C4-2B (cell line): ENCODE results near the gene PNCK.
"Not testable (repeated sequence)": the region's sequence is repeated elsewhere in the genome, so short reads cannot be mapped to it uniquely, and the experiment has no call there.

Experiments used
- H3K27ac ChIP-seq: fragments of 450-650 bp; 2 replicates; pipeline ENCODE4 v1.5.1; 2017
- ZFX ChIP-seq: fragments of 450-650 bp; IDR thresholded peaks from 2 replicates; pipeline ENCODE4 v1.6.1; 2017
- TF ChIP-seq, protein P1 (sequence below): fragments of 450-650 bp; conservative IDR thresholded peaks from 2 replicates; pipeline ENCODE4 v1.5.1; 2017; ENCODE audit warnings: mild to moderate bottlenecking

Gene PNCK

DNA sequence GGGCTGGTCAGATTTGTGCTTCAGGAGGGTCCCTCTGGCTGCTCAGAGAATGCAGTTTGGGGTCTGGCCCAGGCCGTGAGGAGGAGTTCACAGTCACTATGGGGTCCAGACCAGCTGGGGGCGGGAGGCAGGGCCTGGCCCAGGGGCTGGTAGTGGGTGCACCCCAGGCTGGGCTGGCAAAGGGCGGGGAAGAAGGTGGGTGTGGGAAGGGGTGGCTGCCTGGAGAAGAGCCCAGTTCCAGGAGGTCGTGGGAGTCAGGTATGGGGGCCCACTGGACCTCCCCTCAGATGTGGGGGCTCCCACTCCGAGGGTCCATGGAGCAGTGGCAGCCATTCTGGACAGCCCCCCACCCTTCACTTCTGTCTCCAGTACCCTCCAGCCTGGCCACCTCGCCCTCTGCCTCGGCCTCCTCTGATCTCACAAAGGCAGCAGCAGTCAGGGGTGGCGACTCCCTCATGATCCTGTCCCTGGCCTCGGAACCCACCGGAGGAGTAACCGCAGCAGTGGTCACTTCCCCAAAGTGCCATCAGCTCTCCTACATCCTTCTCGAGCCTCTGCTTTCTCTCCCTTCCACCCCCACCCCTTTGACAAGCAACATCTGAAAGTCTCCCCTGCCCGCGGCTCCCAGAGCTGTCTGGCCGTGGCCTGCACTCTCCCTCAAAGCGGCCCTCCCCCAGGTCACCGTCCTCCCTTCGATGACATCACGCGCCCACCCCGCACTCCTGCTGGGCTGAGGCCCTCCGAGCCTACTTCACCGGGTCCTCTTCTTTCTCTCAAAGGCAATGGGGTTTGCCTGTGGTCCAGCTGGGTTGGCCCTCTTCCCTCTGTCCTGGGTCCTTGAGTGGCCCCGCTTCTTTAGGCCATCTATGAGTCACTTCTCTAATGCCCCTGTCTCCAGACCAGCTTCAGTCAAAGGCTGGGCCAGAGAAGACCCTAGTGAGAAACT lies 12.4 kb upstream of the PNCK start:
- no peak overlapping the region for H3K27ac ChIP-seq
- TF ChIP-seq ZFX, result no peak
- TF ChIP-seq, protein P1, sequence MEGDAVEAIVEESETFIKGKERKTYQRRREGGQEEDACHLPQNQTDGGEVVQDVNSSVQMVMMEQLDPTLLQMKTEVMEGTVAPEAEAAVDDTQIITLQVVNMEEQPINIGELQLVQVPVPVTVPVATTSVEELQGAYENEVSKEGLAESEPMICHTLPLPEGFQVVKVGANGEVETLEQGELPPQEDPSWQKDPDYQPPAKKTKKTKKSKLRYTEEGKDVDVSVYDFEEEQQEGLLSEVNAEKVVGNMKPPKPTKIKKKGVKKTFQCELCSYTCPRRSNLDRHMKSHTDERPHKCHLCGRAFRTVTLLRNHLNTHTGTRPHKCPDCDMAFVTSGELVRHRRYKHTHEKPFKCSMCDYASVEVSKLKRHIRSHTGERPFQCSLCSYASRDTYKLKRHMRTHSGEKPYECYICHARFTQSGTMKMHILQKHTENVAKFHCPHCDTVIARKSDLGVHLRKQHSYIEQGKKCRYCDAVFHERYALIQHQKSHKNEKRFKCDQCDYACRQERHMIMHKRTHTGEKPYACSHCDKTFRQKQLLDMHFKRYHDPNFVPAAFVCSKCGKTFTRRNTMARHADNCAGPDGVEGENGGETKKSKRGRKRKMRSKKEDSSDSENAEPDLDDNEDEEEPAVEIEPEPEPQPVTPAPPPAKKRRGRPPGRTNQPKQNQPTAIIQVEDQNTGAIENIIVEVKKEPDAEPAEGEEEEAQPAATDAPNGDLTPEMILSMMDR, result no peak

DNA sequence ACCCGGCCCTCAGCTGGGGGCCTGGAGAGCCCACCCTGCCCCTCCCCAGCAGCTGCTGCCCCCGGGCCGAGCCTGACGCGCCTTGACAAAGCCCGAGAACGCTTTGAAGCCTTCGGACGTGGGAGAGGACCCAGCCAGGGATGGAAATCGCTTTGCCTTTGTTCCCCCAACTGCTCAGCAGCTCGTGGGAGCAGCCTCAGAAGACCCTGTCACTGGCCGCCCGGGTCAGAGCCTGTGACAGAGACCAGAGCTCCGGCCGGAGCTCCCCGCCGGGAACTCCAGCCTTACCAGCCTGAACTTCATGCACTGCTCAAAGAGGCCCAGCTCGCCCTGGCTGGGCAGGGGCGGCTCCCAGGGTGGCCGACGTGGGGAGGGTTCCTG lies 11.5 kb upstream of the PNCK start:
- no peak overlapping the region for H3K27ac ChIP-seq
- TF ChIP-seq, protein P1, result no peak
- no peak for TF ChIP-seq ZFX

DNA sequence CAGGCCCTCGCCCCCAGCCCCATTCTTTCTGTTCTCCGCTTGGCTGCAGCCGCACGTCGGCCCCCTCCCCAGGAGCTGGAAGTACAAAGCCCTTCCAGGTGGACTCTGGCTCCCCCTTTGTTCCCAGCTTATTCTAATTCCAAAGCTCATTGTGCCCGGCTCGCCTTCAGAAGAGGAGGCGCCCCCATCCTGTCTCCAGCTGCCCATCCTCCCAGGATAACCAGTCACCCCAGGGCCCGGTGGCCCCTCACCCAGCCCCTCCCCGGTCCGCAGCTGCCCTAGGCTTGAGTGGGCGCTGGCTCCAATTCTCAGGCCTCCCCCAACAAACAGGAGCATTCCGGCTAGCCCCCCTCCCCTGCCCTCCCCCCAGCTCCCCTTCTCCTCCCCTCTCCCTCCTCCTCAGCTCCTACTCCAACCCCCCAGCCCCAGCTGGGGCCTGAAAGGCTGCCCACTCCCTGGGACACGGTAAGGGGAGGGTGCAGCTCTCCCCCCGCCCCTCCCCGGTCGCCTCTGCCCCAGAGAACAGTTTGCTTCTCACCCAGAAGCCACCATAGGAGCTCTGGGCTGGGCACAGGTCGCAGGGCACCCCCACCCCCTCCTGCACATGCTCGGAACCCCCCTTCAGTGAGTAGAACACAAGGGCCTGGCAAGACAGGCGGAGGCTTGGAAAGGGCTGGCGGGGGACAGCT lies 11.0 kb upstream of the PNCK start:
- no peak overlapping the region for H3K27ac ChIP-seq
- TF ChIP-seq, protein P1, result no peak

DNA sequence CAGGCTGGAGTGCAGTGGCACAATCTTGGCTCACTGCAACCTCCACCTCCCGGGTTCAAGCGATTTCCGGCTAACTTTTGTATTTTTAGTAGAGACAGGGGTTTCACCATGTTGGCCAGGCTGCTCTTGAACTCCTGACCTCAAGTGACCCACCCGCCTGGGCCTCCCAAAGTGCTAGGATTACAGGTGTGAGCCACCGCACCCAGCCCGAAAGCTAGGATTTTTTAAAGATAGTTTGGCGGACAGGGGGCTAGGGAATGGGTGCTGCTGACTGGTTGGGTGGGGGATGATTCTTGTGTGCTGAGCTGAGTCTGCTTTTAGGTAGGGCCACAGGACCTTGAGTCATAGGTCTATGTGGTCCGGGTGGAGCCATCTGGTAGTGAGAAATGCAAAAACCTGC lies 9.9 kb upstream of the PNCK start:
- not testable (repeated sequence) for H3K27ac ChIP-seq

DNA sequence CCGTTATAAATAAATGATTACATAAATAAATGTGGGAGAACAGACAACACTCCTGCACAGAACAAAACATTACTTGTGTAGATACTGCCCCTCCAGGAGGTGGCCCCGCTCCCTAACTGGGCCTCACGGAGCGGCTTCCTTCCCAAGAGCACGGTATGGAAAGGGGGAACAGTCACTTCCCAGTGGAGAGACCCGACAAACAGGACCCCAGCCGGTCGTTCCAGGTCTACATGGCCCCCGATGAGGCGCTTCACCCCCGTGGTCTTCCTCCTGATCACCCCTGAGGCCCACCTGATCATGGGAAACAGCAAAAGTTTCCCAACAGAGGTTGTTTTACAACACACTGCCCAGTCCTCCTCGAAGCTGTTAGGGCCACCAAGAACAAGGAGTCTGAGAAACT lies 7.6 kb upstream of the PNCK start:
- H3K27ac ChIP-seq, result no peak overlapping the region

DNA sequence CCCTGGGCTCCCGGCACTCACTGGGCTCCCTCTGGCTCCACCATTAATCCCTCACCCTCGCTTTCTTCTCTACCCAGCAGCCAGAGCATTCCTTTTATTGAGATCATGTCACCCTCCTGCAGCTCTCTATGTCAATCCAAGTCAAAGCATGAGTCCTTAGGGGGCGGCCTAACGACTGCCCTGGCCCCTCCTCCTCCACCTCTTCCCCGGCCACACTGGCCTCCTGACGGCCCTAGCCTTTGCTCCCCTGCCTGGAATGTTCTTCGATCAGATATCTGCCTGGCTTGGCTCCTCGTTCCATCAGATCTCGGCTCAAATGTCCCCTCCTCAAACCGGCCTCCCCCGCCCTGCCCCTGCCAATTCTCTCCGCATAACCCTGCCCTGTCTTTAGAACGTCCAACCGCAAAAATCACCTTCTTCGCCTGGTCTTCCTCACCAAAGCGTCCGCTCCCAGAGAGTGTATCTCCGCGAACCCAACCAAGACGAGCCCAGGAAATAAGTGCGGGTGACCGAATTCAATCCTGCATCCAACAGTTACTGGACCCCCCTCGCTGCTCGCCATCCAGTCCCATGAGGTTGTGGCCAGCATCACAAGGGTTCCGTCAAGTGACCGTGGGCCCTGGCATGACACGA lies 722 bp upstream of the PNCK start:
- TF ChIP-seq ZFX, result no peak
- TF ChIP-seq, protein P1, result no peak
- no peak overlapping the region for H3K27ac ChIP-seq

More for the DNA sequence above, 7.6 kb upstream of the PNCK start:
- no peak for TF ChIP-seq ZFX
- TF ChIP-seq, protein P1, result no peak

DNA sequence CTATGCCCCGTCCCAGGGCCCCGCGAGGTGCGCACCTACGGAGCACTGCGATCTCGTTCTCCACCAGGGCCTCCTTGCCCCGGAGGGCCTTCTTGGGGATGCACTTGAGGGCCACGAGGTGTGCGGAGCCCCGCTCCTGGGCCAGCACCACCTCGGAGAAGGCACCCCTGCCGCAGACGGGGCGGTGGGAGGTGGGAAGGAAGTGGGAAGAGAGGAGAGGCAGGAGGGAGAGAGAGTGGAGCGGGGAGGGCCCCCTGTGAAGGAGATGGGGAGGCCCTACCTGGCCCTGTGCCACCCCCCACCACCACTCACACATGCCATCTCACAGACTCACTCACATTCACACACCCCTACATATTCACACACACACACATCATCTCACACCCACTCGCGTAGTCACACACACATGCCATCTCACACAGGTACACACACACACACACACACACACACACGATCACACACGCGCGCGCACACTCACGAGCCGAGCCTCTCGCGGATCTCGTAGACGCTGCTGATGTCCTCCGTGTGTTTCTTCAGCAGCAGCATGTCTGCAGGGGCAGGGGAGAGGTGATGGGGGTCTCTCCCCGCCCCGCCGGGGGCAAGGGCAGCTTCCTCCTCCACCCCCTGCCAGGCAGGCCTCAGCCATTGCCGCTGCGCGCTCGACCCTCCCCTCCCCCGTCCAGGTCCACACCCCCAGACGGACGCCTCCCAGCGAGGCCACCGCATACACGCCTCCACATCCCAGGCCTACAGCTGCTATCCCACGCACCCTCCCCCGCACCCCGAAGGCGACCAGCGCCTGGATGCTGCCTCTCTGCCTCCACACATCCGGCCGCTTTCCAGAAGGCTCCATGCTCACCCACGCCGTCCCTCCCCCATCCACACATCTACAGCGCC lies 834 bp downstream of the PNCK start:
- H3K27ac ChIP-seq, result no peak overlapping the region
- TF ChIP-seq, protein P1, result no peak
- TF ChIP-seq ZFX, result no peak
